ENCODE measurements around the gene CACNA2D4. TPM values are rescaled to one million over a fixed set of nuclear protein-coding genes. Genes with fewer than 3 reads are reported as not detected.

Gene CACNA2D4
- total and polyA plus RNA-seq, 7 donors = 2.8 to 5.8 (median 3.6) TPM

DNA sequence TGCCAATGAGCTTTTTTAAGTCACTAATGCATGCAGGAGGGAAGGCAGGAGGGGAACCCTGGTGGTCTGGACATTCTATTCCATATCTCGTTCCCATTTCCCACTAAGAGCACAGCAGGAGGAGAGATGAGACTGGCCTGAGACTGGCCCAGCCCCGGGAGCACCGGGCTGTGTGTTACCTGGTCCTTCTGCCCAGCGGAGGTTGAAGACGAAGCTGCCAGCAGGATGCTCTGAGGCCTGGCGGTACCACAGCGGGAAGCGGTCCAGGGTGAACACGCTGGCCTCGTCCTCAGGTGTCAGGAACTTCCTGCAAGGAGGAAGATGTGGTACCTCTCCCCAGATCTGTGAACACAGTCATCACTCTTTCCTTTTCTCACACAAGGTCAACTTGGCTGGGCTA, 74.2 kb downstream of the CACNA2D4 start:
- H3K27me3 ChIP-seq = no peaks in the 10 kb centered on the region
- intact Hi-C loops (cut with DNase I) = no loop called here
- no peak for TF ChIP-seq POLR2AphosphoS5 (IDR thresholded peaks at IDR 0.05)
- TF ChIP-seq, protein P1, sequence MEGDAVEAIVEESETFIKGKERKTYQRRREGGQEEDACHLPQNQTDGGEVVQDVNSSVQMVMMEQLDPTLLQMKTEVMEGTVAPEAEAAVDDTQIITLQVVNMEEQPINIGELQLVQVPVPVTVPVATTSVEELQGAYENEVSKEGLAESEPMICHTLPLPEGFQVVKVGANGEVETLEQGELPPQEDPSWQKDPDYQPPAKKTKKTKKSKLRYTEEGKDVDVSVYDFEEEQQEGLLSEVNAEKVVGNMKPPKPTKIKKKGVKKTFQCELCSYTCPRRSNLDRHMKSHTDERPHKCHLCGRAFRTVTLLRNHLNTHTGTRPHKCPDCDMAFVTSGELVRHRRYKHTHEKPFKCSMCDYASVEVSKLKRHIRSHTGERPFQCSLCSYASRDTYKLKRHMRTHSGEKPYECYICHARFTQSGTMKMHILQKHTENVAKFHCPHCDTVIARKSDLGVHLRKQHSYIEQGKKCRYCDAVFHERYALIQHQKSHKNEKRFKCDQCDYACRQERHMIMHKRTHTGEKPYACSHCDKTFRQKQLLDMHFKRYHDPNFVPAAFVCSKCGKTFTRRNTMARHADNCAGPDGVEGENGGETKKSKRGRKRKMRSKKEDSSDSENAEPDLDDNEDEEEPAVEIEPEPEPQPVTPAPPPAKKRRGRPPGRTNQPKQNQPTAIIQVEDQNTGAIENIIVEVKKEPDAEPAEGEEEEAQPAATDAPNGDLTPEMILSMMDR (IDR thresholded peaks at IDR 0.05) = no peak
- H3K36me3 ChIP-seq = no peaks in the 10 kb centered on the region
- H3K4me1 ChIP-seq = no peaks in the 10 kb centered on the region
- H3K9me3 ChIP-seq = no peaks in the 10 kb centered on the region
- WGBS, 2 donors = 76 to 78% methylated on average over 10 of the region's 10 CpGs
- H3K4me3 ChIP-seq = no peak overlapping the region
- DNase-seq = peak; percentile 34
- H3K27ac ChIP-seq = no peak overlapping the region

DNA sequence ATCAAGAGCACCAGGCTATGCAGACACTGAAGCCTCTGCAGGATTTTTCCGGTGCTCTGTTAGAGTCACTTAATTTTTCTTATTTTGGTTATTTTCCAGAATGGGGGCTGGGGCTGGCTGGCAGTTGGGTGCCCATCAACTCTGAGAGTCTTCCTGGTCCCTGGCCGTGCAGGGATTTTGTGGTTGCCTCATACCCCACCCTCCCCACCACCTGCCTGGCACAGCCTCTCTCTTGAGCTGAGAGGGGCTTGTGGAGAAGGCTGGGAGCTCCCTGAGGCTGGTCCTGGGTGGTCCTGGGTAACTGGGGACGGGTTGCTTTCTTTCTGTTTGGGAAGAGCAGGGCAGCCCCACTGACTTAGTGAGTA, 74.8 kb downstream of the CACNA2D4 start:
- no peak overlapping the region for H3K27ac ChIP-seq
- no peaks in the 10 kb centered on the region for H3K9me3 ChIP-seq
- WGBS, 2 donors = 57 to 62% methylated on average over 3 of the region's 3 CpGs
- no peaks in the 10 kb centered on the region for H3K4me1 ChIP-seq
- H3K36me3 ChIP-seq = no peaks in the 10 kb centered on the region
- peak; percentile 30 for DNase-seq
- intact Hi-C loops (cut with DNase I) = no loop called here
- TF ChIP-seq, protein P1 (IDR thresholded peaks at IDR 0.05) = no peak
- no peak overlapping the region for H3K4me3 ChIP-seq
- H3K27me3 ChIP-seq = no peaks in the 10 kb centered on the region

DNA sequence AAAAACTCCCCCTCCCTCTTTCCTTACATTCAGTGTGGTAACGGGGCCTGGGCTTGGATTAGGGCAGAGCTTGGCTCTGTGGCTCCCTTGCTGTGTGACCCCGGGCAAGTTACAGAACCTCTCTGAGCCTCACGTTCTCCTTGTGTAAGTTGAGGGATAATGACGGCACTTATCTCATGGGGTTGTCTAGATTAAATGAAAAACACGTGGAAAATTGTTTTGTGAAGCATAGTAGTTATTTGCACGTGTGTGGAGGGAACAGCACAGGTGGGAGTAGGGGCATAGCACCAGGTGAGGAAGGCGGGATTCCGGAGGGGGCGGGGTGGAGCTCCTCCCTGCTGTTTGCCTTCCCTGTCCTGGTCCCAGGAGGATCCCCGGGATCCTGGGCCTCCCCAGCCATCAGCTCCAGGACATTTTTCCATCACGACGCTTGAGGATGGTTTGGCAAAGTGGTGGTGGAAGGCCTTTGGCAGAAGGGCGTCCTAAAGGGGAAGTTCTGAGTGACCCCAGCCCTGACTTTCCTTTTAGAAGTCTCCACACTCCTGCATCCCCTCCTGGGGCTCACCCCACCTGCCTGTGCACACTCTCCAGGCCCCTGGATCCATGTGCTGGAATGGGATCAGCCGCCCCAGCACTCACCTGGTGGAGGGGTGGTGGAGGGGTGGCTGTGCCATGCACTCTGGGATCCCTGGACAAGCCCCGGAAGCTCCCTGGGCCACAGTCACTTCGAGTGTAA, 75.4 kb downstream of the CACNA2D4 start:
- 68 to 82% methylated on average over 16 of the region's 16 CpGs for WGBS, 2 donors
- Histone ChIP-seq H3K4me3 (no peak overlapping the region), H3K9me3 (no peaks in the 10 kb centered on the region), H3K4me1 (no peaks in the 10 kb centered on the region), H3K36me3 (no peaks in the 10 kb centered on the region), H3K27me3 (no peaks in the 10 kb centered on the region), H3K27ac (no peak overlapping the region)
- TF ChIP-seq POLR2A (IDR thresholded peaks at IDR 0.05) (no peak), POLR2AphosphoS5 (IDR thresholded peaks at IDR 0.05) (no peak), EP300 (IDR thresholded peaks at IDR 0.05) (no peak)
- TF ChIP-seq, protein P1 (IDR thresholded peaks at IDR 0.05) = no peak
- intact Hi-C loops (cut with DNase I) = no loop called here
- peak; percentile 32 for DNase-seq

DNA sequence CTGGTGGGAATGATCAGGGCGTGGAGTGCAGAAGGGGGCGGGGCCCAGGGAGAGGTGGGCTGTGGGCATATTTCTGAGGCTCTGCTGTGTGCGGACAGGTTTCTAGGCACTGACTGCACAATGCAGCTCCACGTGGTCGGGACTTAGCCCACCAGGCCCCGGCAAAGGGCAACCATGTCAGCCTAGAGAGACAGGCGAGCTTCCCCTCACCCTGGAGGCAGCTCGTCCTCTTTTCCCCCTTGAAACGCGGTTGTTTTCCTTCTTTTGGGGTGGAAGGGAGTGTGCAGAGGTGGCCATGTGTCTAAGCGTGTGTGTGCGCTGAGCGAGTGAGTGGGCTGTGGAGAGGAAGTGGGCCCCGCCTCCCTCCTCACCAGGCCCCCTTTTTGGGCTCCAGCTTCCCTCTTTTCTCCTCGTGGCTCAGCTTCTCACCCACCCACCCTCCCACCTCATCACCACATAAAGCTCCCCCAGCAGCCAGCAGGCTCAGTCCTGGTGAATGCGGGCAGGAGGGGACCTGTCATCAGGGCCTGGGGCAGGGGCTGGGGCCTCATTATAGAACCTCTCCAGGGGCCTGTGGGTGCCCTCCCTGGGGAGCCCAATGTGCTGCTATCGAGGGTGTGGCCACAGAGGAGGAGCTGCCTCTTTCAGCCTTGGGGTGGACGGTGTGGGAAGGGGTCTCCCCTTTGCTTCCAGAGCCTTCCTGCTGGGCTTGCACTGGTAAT, 76.1 kb downstream of the CACNA2D4 start:
- intact Hi-C loops (cut with DNase I) = no loop called here
- WGBS, 2 donors = 57 to 70% methylated on average over 18 of the region's 18 CpGs
- Histone ChIP-seq H3K36me3 (no peaks in the 10 kb centered on the region), H3K27me3 (no peaks in the 10 kb centered on the region), H3K27ac (no peak overlapping the region), H3K9me3 (no peaks in the 10 kb centered on the region), H3K4me1 (no peaks in the 10 kb centered on the region), H3K4me3 (no peak overlapping the region)
- no peak for TF ChIP-seq POLR2A (IDR thresholded peaks at IDR 0.05)
- no peak for TF ChIP-seq EP300 (IDR thresholded peaks at IDR 0.05)
- TF ChIP-seq POLR2AphosphoS5 (IDR thresholded peaks at IDR 0.05) = no peak
- TF ChIP-seq, protein P1 (IDR thresholded peaks at IDR 0.05) = no peak
- DNase-seq = peak; percentile 38

Measured in sigmoid colon (tissue), 7 donors.